HG02678 (cell line): Measurements from ENCODE around the gene IL20RA.

Source experiments
- ATAC-seq: cut with Tn5 transposase; IDR thresholded peaks from one replicate; pipeline ENCODE4 v1.9.1; 2021; ENCODE audit warnings: mild to moderate bottlenecking, moderate library complexity; ENCODE audit not compliant: unreplicated experiment

The IL20RA gene

GRCh38 chr6:137046871-137047412 is 2.2 kb upstream of the IL20RA start:
- no peak for ATAC-seq

GRCh38 chr6:137045222-137045789 is 541 bp upstream of the IL20RA start:
- no peak for ATAC-seq

GRCh38 chr6:137043710-137044365 is 927 bp downstream of the IL20RA start:
- ATAC-seq = no peak

GRCh38 chr6:137040393-137040792 is 4.4 kb downstream of the IL20RA start:
- no peak for ATAC-seq

GRCh38 chr6:137039010-137039409 is 5.8 kb downstream of the IL20RA start:
- ATAC-seq = no peak

- ATAC-seq = no peak
Observed at GRCh38 chr6:137036566-137037300, 8.0 kb downstream of the IL20RA start.

GRCh38 chr6:137033828-137034227 is 10.9 kb downstream of the IL20RA start:
- ATAC-seq = peak; percentile 98

GRCh38 chr6:137031122-137031521 is 13.6 kb downstream of the IL20RA start:
- ATAC-seq = no peak

GRCh38 chr6:137028912-137029311 is 15.9 kb downstream of the IL20RA start:
- ATAC-seq = no peak

GRCh38 chr6:137025786-137026730 is 18.7 kb downstream of the IL20RA start:
- no peak for ATAC-seq

- no peak for ATAC-seq
Observed at GRCh38 chr6:137024237-137024990, 20.4 kb downstream of the IL20RA start.

GRCh38 chr6:137020776-137021175 is 24.0 kb downstream of the IL20RA start:
- no peak for ATAC-seq

- no peak for ATAC-seq
Observed at GRCh38 chr6:137019476-137020272, 25.1 kb downstream of the IL20RA start.

- no peak for ATAC-seq
Observed at GRCh38 chr6:137017081-137017480, 27.7 kb downstream of the IL20RA start.

GRCh38 chr6:137016356-137016755 is 28.4 kb downstream of the IL20RA start:
- no peak for ATAC-seq

GRCh38 chr6:137015943-137016342 is 28.8 kb downstream of the IL20RA start:
- ATAC-seq = no peak

- no peak for ATAC-seq
Observed at GRCh38 chr6:137013738-137014602, 30.8 kb downstream of the IL20RA start.

- ATAC-seq = no peak
Observed at GRCh38 chr6:137013031-137013430, 31.7 kb downstream of the IL20RA start.
